Gastrocnemius medialis (tissue), 4 donors: ENCODE measurements around the gene NFKBIE.

ENCODE experiments used
- POLR2A ChIP-seq, 2 donors: fragments of 450-650 bp; IDR thresholded peaks; one replicate each; pipeline ENCODE4 v1.6.1; 2017; ENCODE audit warnings: antibody characterized with exemption in 2 of 2, mild to moderate bottlenecking in 2 of 2, moderate library complexity in 2 of 2
- TF ChIP-seq, protein P1 (sequence below), 5 experiments: fragments of 450-650 bp in 3 of 5; fragments of 200-600 bp in 2 of 5; sonication (generic) in 2 of 5; IDR thresholded peaks in 4 of 5; conservative IDR thresholded peaks in 1 of 5; 1 replicate in 4 of 5; 2 replicates in 1 of 5; pipeline ENCODE4 v1.5.1; 2016 to 2019; ENCODE audit warnings: antibody characterized with exemption in 5 of 5, mild to moderate bottlenecking in 3 of 5, moderate library complexity in 3 of 5

DNA sequence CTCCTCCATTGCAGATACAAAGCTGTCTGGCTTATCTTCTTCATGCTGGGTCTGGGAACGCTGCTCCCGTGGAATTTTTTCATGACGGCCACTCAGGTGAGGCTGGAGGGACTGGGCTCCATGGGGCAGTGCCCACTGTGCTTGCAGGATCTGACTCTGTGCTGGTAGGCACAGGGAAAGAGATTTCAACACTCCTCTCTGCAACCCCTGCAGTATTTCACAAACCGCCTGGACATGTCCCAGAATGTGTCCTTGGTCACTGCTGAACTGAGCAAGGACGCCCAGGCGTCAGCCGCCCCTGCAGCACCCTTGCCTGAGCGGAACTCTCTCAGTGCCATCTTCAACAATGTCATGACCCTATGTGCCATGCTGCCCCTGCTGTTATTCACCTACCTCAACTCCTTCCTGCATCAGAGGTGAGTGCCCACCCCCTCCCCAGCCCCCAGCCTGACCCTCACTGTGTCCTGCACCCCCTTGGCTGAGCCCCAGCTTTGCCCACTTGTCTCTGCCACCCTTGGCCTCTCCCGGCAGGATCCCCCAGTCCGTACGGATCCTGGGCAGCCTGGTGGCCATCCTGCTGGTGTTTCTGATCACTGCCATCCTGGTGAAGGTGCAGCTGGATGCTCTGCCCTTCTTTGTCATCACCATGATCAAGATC, 35.8 kb downstream of the NFKBIE start:
- TF ChIP-seq, protein P1, sequence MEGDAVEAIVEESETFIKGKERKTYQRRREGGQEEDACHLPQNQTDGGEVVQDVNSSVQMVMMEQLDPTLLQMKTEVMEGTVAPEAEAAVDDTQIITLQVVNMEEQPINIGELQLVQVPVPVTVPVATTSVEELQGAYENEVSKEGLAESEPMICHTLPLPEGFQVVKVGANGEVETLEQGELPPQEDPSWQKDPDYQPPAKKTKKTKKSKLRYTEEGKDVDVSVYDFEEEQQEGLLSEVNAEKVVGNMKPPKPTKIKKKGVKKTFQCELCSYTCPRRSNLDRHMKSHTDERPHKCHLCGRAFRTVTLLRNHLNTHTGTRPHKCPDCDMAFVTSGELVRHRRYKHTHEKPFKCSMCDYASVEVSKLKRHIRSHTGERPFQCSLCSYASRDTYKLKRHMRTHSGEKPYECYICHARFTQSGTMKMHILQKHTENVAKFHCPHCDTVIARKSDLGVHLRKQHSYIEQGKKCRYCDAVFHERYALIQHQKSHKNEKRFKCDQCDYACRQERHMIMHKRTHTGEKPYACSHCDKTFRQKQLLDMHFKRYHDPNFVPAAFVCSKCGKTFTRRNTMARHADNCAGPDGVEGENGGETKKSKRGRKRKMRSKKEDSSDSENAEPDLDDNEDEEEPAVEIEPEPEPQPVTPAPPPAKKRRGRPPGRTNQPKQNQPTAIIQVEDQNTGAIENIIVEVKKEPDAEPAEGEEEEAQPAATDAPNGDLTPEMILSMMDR (IDR thresholded peaks at IDR 0.05 in 4 of 5, conservative IDR thresholded peaks at IDR 0.05 in 1 of 5) = no peak
- peak; percentile 57 to 76 for TF ChIP-seq POLR2A (IDR thresholded peaks at IDR 0.05)
